Subcutaneous abdominal adipose tissue (tissue), 5 donors: Measurements from ENCODE around the gene SH3RF3.
A peak's percentile ranks its signal among the peaks of the same experiment; 100 is the strongest.

Experiments
- H3K27ac ChIP-seq: one replicate; pipeline ENCODE4 v1.7.0; 2013; ENCODE audit warnings: low read depth, mild to moderate bottlenecking, inconsistent platforms, low read length, moderate library complexity
- H3K27me3 ChIP-seq, 5 donors: one replicate each; pipeline ENCODE4 v1.7.0; 2013; ENCODE audit warnings: low read length in 5 of 5, inconsistent platforms in 1 of 5; ENCODE audit not compliant: control insufficient read depth in 5 of 5, insufficient read depth in 4 of 5
- H3K36me3 ChIP-seq, 5 donors: one replicate each; pipeline ENCODE4 v1.7.0; 2013; ENCODE audit warnings: low read length in 5 of 5; ENCODE audit not compliant: control insufficient read depth in 5 of 5, insufficient read depth in 5 of 5
- H3K4me1 ChIP-seq, 5 donors: one replicate each; pipeline ENCODE4 v1.7.0; 2013; ENCODE audit warnings: low read length in 5 of 5, mild to moderate bottlenecking in 3 of 5, moderate library complexity in 1 of 5; ENCODE audit not compliant: control insufficient read depth in 5 of 5, insufficient read depth in 5 of 5
- H3K4me3 ChIP-seq, 5 donors: one replicate each; pipeline ENCODE4 v1.7.0; 2013; ENCODE audit warnings: low read length in 5 of 5, low read depth in 1 of 5
- H3K9ac ChIP-seq, 5 donors: one replicate each; pipeline ENCODE4 v1.7.0; 2013; ENCODE audit warnings: low read length in 5 of 5, mild to moderate bottlenecking in 4 of 5, moderate library complexity in 3 of 5
- H3K9me3 ChIP-seq, 5 donors: one replicate each; pipeline ENCODE4 v1.7.0; 2013; ENCODE audit warnings: low read length in 5 of 5; ENCODE audit not compliant: control insufficient read depth in 5 of 5
- donor health status: healthy.
- donor health status: healthy.
- donor health status: healthy.
- donor health status: healthy.
- donor health status: healthy.

The SH3RF3 gene

GRCh38 chr2:109436610-109437225, 307.7 kb downstream of the SH3RF3 start:
- Histone ChIP-seq H3K27ac (peak overlapping the region; percentile 95), H3K4me3 (peak overlapping the region in 1 of 5 donors; percentile 3), H3K9me3 (peaks cover 3 to 8% (median 7%) of the 10 kb centered on the region in 5 donors), H3K4me1 (peaks cover 7 to 38% (median 29%) of the 10 kb centered on the region in 5 donors), H3K27me3 (no peaks in the 10 kb centered on the region), H3K9ac (peak overlapping the region in 2 of 5 donors; percentile 60 to 79), H3K36me3 (peaks cover 0 to 30% (median 12%) of the 10 kb centered on the region in 5 donors)

- Histone ChIP-seq H3K36me3 (peaks cover 0 to 30% (median 11%) of the 10 kb centered on the region in 5 donors), H3K27me3 (no peaks in the 10 kb centered on the region), H3K4me3 (no peak overlapping the region), H3K9ac (peak overlapping the region in 2 of 5 donors; percentile 60 to 79), H3K27ac (peak overlapping the region; percentile 95), H3K4me1 (peaks cover 7 to 38% (median 29%) of the 10 kb centered on the region in 5 donors), H3K9me3 (peaks cover 4 to 12% (median 8%) of the 10 kb centered on the region in 5 donors)
Observed at GRCh38 chr2:109437325-109438090, 308.5 kb downstream of the SH3RF3 start.

- Histone ChIP-seq H3K27ac (peak overlapping the region; percentile 44), H3K27me3 (no peaks in the 10 kb centered on the region), H3K36me3 (peaks cover 0 to 25% (median 5%) of the 10 kb centered on the region in 5 donors), H3K9me3 (peaks cover 8 to 18% (median 15%) of the 10 kb centered on the region in 5 donors), H3K4me3 (no peak overlapping the region), H3K4me1 (peaks cover 7 to 38% (median 29%) of the 10 kb centered on the region in 5 donors), H3K9ac (no peak overlapping the region)
Observed at GRCh38 chr2:109438146-109438545, 309.1 kb downstream of the SH3RF3 start.

GRCh38 chr2:109438773-109439389, 309.9 kb downstream of the SH3RF3 start:
- peaks cover 7 to 38% (median 29%) of the 10 kb centered on the region in 5 donors for H3K4me1 ChIP-seq
- no peak overlapping the region for H3K4me3 ChIP-seq
- no peaks in the 10 kb centered on the region for H3K27me3 ChIP-seq
- H3K27ac ChIP-seq: peak overlapping the region; percentile 44
- peaks cover 0 to 20% (median 5%) of the 10 kb centered on the region in 5 donors for H3K36me3 ChIP-seq
- H3K9ac ChIP-seq: no peak overlapping the region
- peaks cover 8 to 21% (median 17%) of the 10 kb centered on the region in 5 donors for H3K9me3 ChIP-seq

- Histone ChIP-seq H3K9ac (no peak overlapping the region), H3K27me3 (no peaks in the 10 kb centered on the region), H3K27ac (no peak overlapping the region), H3K9me3 (peaks cover 8 to 23% (median 18%) of the 10 kb centered on the region in 5 donors), H3K4me3 (no peak overlapping the region), H3K4me1 (peaks cover 7 to 38% (median 29%) of the 10 kb centered on the region in 5 donors), H3K36me3 (peaks cover 0 to 15% (median 5%) of the 10 kb centered on the region in 5 donors)
Observed at GRCh38 chr2:109439390-109439786, 310.4 kb downstream of the SH3RF3 start.

- H3K4me3 ChIP-seq: no peak overlapping the region
- no peak overlapping the region for H3K9ac ChIP-seq
- H3K4me1 ChIP-seq: peaks cover 7 to 38% (median 29%) of the 10 kb centered on the region in 5 donors
- H3K27ac ChIP-seq: no peak overlapping the region
- peaks cover 8 to 28% (median 22%) of the 10 kb centered on the region in 5 donors for H3K9me3 ChIP-seq
- H3K36me3 ChIP-seq: peaks cover 0 to 13% (median 5%) of the 10 kb centered on the region in 5 donors
- no peaks in the 10 kb centered on the region for H3K27me3 ChIP-seq
Observed at GRCh38 chr2:109439986-109440385, 311.0 kb downstream of the SH3RF3 start.

GRCh38 chr2:109440499-109441156, 311.6 kb downstream of the SH3RF3 start:
- H3K27ac ChIP-seq: peak overlapping the region; percentile 15
- H3K9ac ChIP-seq: peak overlapping the region in 1 of 5 donors; percentile 11
- H3K4me3 ChIP-seq: no peak overlapping the region
- H3K4me1 ChIP-seq: peaks cover 7 to 37% (median 28%) of the 10 kb centered on the region in 5 donors
- H3K9me3 ChIP-seq: peaks cover 8 to 30% (median 22%) of the 10 kb centered on the region in 5 donors
- H3K27me3 ChIP-seq: no peaks in the 10 kb centered on the region
- H3K36me3 ChIP-seq: peaks cover 0 to 13% (median 5%) of the 10 kb centered on the region in 5 donors

- Histone ChIP-seq H3K36me3 (peaks cover 0 to 4% (median under 1%) of the 10 kb centered on the region in 5 donors), H3K27me3 (no peaks in the 10 kb centered on the region), H3K27ac (no peak overlapping the region), H3K4me1 (peaks cover 0 to 26% (median 14%) of the 10 kb centered on the region in 5 donors), H3K9me3 (peaks cover 8 to 30% (median 22%) of the 10 kb centered on the region in 5 donors), H3K4me3 (no peak overlapping the region), H3K9ac (no peak overlapping the region)
Observed at GRCh38 chr2:109442715-109443319, 313.8 kb downstream of the SH3RF3 start.

GRCh38 chr2:109444916-109445315, 315.9 kb downstream of the SH3RF3 start:
- peaks cover 8 to 30% (median 22%) of the 10 kb centered on the region in 5 donors for H3K9me3 ChIP-seq
- no peak overlapping the region for H3K9ac ChIP-seq
- peaks cover 0 to 7% (median 5%) of the 10 kb centered on the region in 5 donors for H3K36me3 ChIP-seq
- no peak overlapping the region for H3K4me3 ChIP-seq
- no peak overlapping the region for H3K27ac ChIP-seq
- H3K4me1 ChIP-seq: peaks cover 0 to 25% (median 9%) of the 10 kb centered on the region in 5 donors
- H3K27me3 ChIP-seq: no peaks in the 10 kb centered on the region
